H1 (cell line): ENCODE results near the gene SNX19. TPM values are rescaled to one million over a fixed set of nuclear protein-coding genes. Genes with fewer than 3 reads are reported as not detected.

Experiments used
- CTCF ChIA-PET: fragments of 300-600 bp; sonication (Branson Sonifier 250); formaldehyde crosslinking; loops from one replicate; lab custom pipeline; 2021; ENCODE audit not compliant: partially characterized antibody; lab: Charles Lee
- POLR2A ChIA-PET: fragments of 300-600 bp; sonication (Branson Sonifier 250); formaldehyde crosslinking; loops from one replicate; lab custom pipeline; 2021; ENCODE audit warnings: inconsistent platforms; ENCODE audit not compliant: partially characterized antibody; lab: Charles Lee
- DNase-seq, 2 experiments: peaks; one replicate each; pipeline versions ENCODE4 v3.0.0 to v3.0.0-alpha.2; 2010 to 2022; ENCODE audit warnings: low spot score in 2 of 2, low read depth in 1 of 2, mixed read lengths in 1 of 2
- FAIRE-seq: peaks from 2 replicates; lab custom pipeline; 2011; peaks lifted over from hg19 to GRCh38; lab: Jason Lieb, UNC
- H2AFZ ChIP-seq: 2 replicates; pipeline ENCODE4 v1.8.1; 2012; ENCODE audit warnings: low read length, inconsistent platforms
- H2AK5ac ChIP-seq: 2 replicates; pipeline ENCODE4 v1.6.1; 2013; ENCODE audit warnings: low read depth, low read length
- H2BK120ac ChIP-seq: replicated peaks from 2 replicates; pipeline ENCODE3; 2013; ENCODE audit warnings: low read depth, low read length, inconsistent platforms
- H2BK12ac ChIP-seq: 2 replicates; pipeline ENCODE4 v1.6.1; 2013; ENCODE audit warnings: low read depth, low read length
- H2BK15ac ChIP-seq: 2 replicates; pipeline ENCODE4 v1.6.1; 2013; ENCODE audit warnings: low read length
- H2BK20ac ChIP-seq: 2 replicates; pipeline ENCODE4 v1.6.1; 2013; ENCODE audit warnings: low read length
- H2BK5ac ChIP-seq: 2 replicates; pipeline ENCODE4 v1.6.1; 2013; ENCODE audit warnings: low read depth, low read length
- H3K14ac ChIP-seq: 2 replicates; pipeline ENCODE4 v1.6.1; 2013; ENCODE audit warnings: inconsistent platforms; ENCODE audit not compliant: insufficient read length
- H3K18ac ChIP-seq: 2 replicates; pipeline ENCODE4 v1.6.1; 2013; ENCODE audit warnings: low read length; ENCODE audit errors: extremely low read depth
- H3K23ac ChIP-seq: 2 replicates; pipeline ENCODE4 v1.6.1; 2013; ENCODE audit warnings: inconsistent platforms; ENCODE audit not compliant: insufficient read length
- H3K23me2 ChIP-seq: 2 replicates; pipeline ENCODE4 v1.6.1; 2013; ENCODE audit warnings: low read depth, low read length
- H3K27ac ChIP-seq: 2 replicates; pipeline ENCODE4 v1.6.1; 2011; ENCODE audit warnings: low read depth, low read length, inconsistent platforms
- H3K27me3 ChIP-seq, 4 experiments: replicated peaks in 1 of 4; 1 replicate in 1 of 4; 2 replicates in 3 of 4; pipeline versions ENCODE4 v1.6.1 to v1.8.1; 2011 to 2013; ENCODE audit warnings: low read length in 3 of 4, mild to moderate bottlenecking in 3 of 4, inconsistent platforms in 2 of 4, mixed read lengths in 2 of 4, moderate library complexity in 1 of 4; ENCODE audit not compliant: control insufficient read depth in 3 of 4, insufficient read depth in 3 of 4; ENCODE audit errors: extremely low read depth in 1 of 4
- H3K36me3 ChIP-seq, 4 experiments: 2 replicates each; pipeline versions ENCODE4 v1.6.1 to v1.8.1; 2011 to 2013; ENCODE audit warnings: mild to moderate bottlenecking in 4 of 4, low read length in 3 of 4, moderate library complexity in 2 of 4, control low read depth in 1 of 4, inconsistent platforms in 1 of 4; ENCODE audit not compliant: insufficient read depth in 4 of 4, control insufficient read depth in 2 of 4
- H3K4ac ChIP-seq: replicated peaks from 2 replicates; pipeline ENCODE3; 2013; ENCODE audit warnings: low read length, low read depth, mixed read lengths, inconsistent platforms; ENCODE audit not compliant: insufficient read length
- H3K4me1 ChIP-seq, 4 experiments: replicated peaks in 1 of 4; 1 replicate in 1 of 4; 2 replicates in 3 of 4; pipeline versions ENCODE4 v1.6.1 to v1.8.1; 2011 to 2013; ENCODE audit warnings: low read length in 3 of 4, inconsistent platforms in 2 of 4, mixed read lengths in 1 of 4; ENCODE audit not compliant: insufficient read depth in 4 of 4, control insufficient read depth in 3 of 4
- H3K4me2 ChIP-seq, 2 experiments: 2 replicates each; pipeline versions ENCODE4 v1.6.1 to v1.8.1; 2011 to 2013; ENCODE audit warnings: low read depth in 2 of 2, low read length in 2 of 2, control low read depth in 1 of 2, inconsistent platforms in 1 of 2, mild to moderate bottlenecking in 1 of 2; ENCODE audit not compliant: insufficient read depth in 1 of 2
- H3K4me3 ChIP-seq, 4 experiments: fragments of 200-600, 300-600 bp in 1 of 4; sonication (generic), shearing (Covaris generic), sonication (Bioruptor Twin) in 1 of 4; 2 replicates each; pipeline versions ENCODE4 v1.5.1 to v1.8.1; 2011 to 2016; ENCODE audit warnings: low read length in 4 of 4, low read depth in 3 of 4, control low read depth in 2 of 4, inconsistent platforms in 2 of 4, mild to moderate bottlenecking in 2 of 4, mixed read lengths in 1 of 4, moderate library complexity in 1 of 4; ENCODE audit not compliant: insufficient read depth in 2 of 4; ENCODE audit errors: extremely low read depth in 1 of 4
- H3K56ac ChIP-seq: replicated peaks from 2 replicates; pipeline ENCODE3; 2013; ENCODE audit warnings: low read depth, mild to moderate bottlenecking, mixed read lengths, low read length, inconsistent platforms; ENCODE audit not compliant: insufficient read length
- H3K79me1 ChIP-seq: 2 replicates; pipeline ENCODE4 v1.6.1; 2013; ENCODE audit warnings: low read depth, low read length, control low read depth
- H3K79me2 ChIP-seq, 2 experiments: 2 replicates each; pipeline versions ENCODE4 v1.6.1 to v1.8.1; 2012 to 2013; ENCODE audit warnings: low read length in 2 of 2, mild to moderate bottlenecking in 2 of 2, inconsistent platforms in 1 of 2; ENCODE audit not compliant: insufficient read depth in 2 of 2, control insufficient read depth in 1 of 2
- H3K9ac ChIP-seq, 4 experiments: replicated peaks in 1 of 4; 1 replicate in 1 of 4; 2 replicates in 3 of 4; pipeline versions ENCODE4 v1.6.1 to v1.8.1; 2011 to 2013; ENCODE audit warnings: low read depth in 3 of 4, low read length in 3 of 4, control low read depth in 2 of 4, mild to moderate bottlenecking in 2 of 4, moderate library complexity in 2 of 4, inconsistent platforms in 1 of 4; ENCODE audit errors: extremely low read depth in 1 of 4
- H3K9me3 ChIP-seq, 2 experiments: 2 replicates each; pipeline versions ENCODE4 v1.6.1 to v1.8.1; 2012 to 2013; ENCODE audit warnings: mild to moderate bottlenecking in 2 of 2, moderate library complexity in 2 of 2, control low read depth in 1 of 2, inconsistent platforms in 1 of 2, low read depth in 1 of 2, low read length in 1 of 2, mixed read lengths in 1 of 2; ENCODE audit not compliant: insufficient read depth in 2 of 2
- H4K20me1 ChIP-seq, 2 experiments: replicated peaks in 1 of 2; 2 replicates each; pipeline versions ENCODE3 to v1.8.1; 2011 to 2013; ENCODE audit warnings: inconsistent platforms in 2 of 2, low read length in 2 of 2, mild to moderate bottlenecking in 1 of 2; ENCODE audit not compliant: insufficient read depth in 2 of 2, control insufficient read depth in 1 of 2
- H4K5ac ChIP-seq: 2 replicates; pipeline ENCODE4 v1.6.1; 2013; ENCODE audit warnings: low read length, low read depth, mixed read lengths, inconsistent platforms; ENCODE audit not compliant: insufficient read length
- H4K8ac ChIP-seq: 2 replicates; pipeline ENCODE4 v1.8.0; 2013; ENCODE audit warnings: mild to moderate bottlenecking, moderate library complexity, low read length, inconsistent platforms; ENCODE audit not compliant: insufficient read depth; ENCODE audit errors: extremely low read depth
- H4K91ac ChIP-seq: replicated peaks from 2 replicates; pipeline ENCODE3; 2013; ENCODE audit warnings: low read length, mixed read lengths, inconsistent platforms; ENCODE audit not compliant: insufficient read length
- BACH1 ChIP-seq: IDR thresholded peaks from 2 replicates; pipeline ENCODE4 v1.6.1; 2012; ENCODE audit warnings: low read length, improper control_type of control experiment
- BRCA1 ChIP-seq: IDR thresholded peaks from 2 replicates; pipeline ENCODE4 v1.6.1; 2012; ENCODE audit warnings: low read depth, low read length, improper control_type of control experiment
- CHD1 ChIP-seq: IDR thresholded peaks from 2 replicates; pipeline ENCODE4 v1.6.1; 2012; ENCODE audit warnings: low read depth, low read length, improper control_type of control experiment
- GABPA ChIP-seq: IDR thresholded peaks from 2 replicates; pipeline ENCODE4 v1.6.1; 2011; ENCODE audit warnings: mild to moderate bottlenecking, low read length, moderate library complexity, borderline replicate concordance; ENCODE audit not compliant: insufficient read depth
- GTF2F1 ChIP-seq: IDR thresholded peaks from 2 replicates; pipeline ENCODE4 v1.6.1; 2012; ENCODE audit warnings: low read depth, low read length, improper control_type of control experiment, borderline replicate concordance
- KDM1A ChIP-seq: fragments of 200-600, 300-600 bp; sonication (generic); IDR thresholded peaks from 2 replicates; pipeline ENCODE4 v1.7.1; 2016; ENCODE audit warnings: mild to moderate bottlenecking, low read length, borderline replicate concordance
- KDM4A ChIP-seq: IDR thresholded peaks from one replicate; pipeline ENCODE4 v1.7.1; 2012; ENCODE audit warnings: low read depth, mild to moderate bottlenecking, moderate library complexity, low read length, inconsistent platforms; ENCODE audit not compliant: severe bottlenecking
- MAFK ChIP-seq: IDR thresholded peaks from 2 replicates; pipeline ENCODE4 v1.6.1; 2012; ENCODE audit warnings: low read depth, mild to moderate bottlenecking, improper control_type of control experiment, low read length
- RXRA ChIP-seq: IDR thresholded peaks from 2 replicates; pipeline ENCODE4 v1.6.1; 2011; ENCODE audit warnings: low read depth, mild to moderate bottlenecking, low read length, moderate library complexity; ENCODE audit not compliant: insufficient read depth
- SAP30 ChIP-seq: fragments of 300-600 bp; sonication (generic); IDR thresholded peaks from 2 replicates; pipeline ENCODE4 v1.7.1; 2012; ENCODE audit warnings: low read length, moderate library complexity, mild to moderate bottlenecking, inconsistent platforms; ENCODE audit not compliant: insufficient read depth, insufficient replicate concordance
- SP2 ChIP-seq: IDR thresholded peaks from 2 replicates; pipeline ENCODE4 v1.6.1; 2012; ENCODE audit warnings: mild to moderate bottlenecking, low read length, inconsistent platforms
- TBP ChIP-seq: IDR thresholded peaks from 2 replicates; pipeline ENCODE4 v1.6.1; 2011; ENCODE audit warnings: low read depth, low read length, improper control_type of control experiment
- WGBS, 2 experiments: shearing (Covaris generic) in 1 of 2; methylation state at CpG; one replicate each; pipeline versions ENCODE4 v1.1.6 to v1.1.7; 2013 to 2015; ENCODE audit warnings: low lambda C conversion rate in 2 of 2, mixed read lengths in 2 of 2, inconsistent platforms in 1 of 2, low coverage in 1 of 2, missing lambda C conversion rate in 1 of 2; ENCODE audit not compliant: insufficient replicate concordance in 2 of 2, insufficient coverage in 1 of 2, insufficient read length in 1 of 2; ENCODE audit errors: extremely low coverage in 1 of 2, missing lambda C conversion rate in 1 of 2; 5-methylcytosine and 5-hydroxymethylcytosine counted together
- polyA plus RNA-seq, 7 experiments: library from polyadenylated mRNA; depleted of rRNA in 3 of 7; stranded (reverse) in 5 of 7; unstranded in 2 of 7; fragments of >200 nt in 5 of 7; fragments of 200-250 nt in 2 of 7; gene quantifications; 1 replicate in 5 of 7; 2 replicates in 1 of 7; 4 replicates in 1 of 7; pipeline versions ENCODE4 v1.2.1 to v1.2.3, GENCODE V29; 2011 to 2013; ENCODE audit warnings: missing spikeins in 2 of 7, mixed read lengths in 2 of 7
- total RNA-seq: library from RNA; stranded (reverse); fragmentation: NEBNext Ultra II Directional; extraction: Animal tissue kit (Norgen Biotek cat#: 25700); gene quantifications from 2 replicates; pipeline ENCODE4 v1.2.1, GENCODE V29; 2021
- TF ChIP-seq, protein P1 (sequence below): IDR thresholded peaks from 2 replicates; pipeline ENCODE4 v1.6.1; 2012; ENCODE audit warnings: low read length, inconsistent platforms

SNX19 gene
- total and polyA plus RNA-seq, 2 of the 8 experiments (the other 6 are each of a cell fraction or from before 2014, with no cell fraction given) = 15.0 to 25.2 TPM

DNA sequence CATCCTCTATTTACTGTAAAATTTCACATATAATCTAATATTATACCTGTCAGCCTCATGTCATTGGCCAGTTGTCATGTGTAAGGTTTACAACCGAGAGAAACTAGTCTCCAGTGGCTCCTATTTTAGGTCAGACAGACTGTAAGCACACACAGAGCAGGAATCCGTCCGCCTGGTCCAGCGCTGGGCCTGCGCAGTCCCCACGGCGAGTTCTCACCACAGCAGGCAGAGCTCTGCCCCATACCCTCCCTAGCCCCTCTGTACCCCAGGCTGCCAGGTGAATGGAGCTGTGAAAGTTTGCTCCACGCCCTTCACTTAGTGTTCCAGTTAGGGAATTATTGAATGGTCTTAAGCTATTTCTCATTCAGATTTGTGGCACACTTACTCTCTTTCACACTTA, 63.7 kb downstream of the SNX19 start:
- no peaks in the 10 kb centered on the region; the same call in 1 of the 2 replicates for H3K79me1 ChIP-seq
- no peaks in the 10 kb centered on the region for H3K36me3 ChIP-seq
- H3K27me3 ChIP-seq = peaks cover 0 to 1% (median 0%) of the 10 kb centered on the region in 4 experiments; a peak in 2 of 7 replicates
- H2AK5ac ChIP-seq = no peak overlapping the region
- H3K9ac ChIP-seq = no peak overlapping the region
- no peak overlapping the region for H4K8ac ChIP-seq
- no peak overlapping the region for H3K23ac ChIP-seq
- H4K5ac ChIP-seq = no peak overlapping the region
- no peak overlapping the region for H3K14ac ChIP-seq
- H4K20me1 ChIP-seq = no peaks in the 10 kb centered on the region
- H3K4ac ChIP-seq = no peak overlapping the region
- no peak overlapping the region for H2BK20ac ChIP-seq
- no peak overlapping the region for H2BK15ac ChIP-seq
- H3K23me2 ChIP-seq = no peaks in the 10 kb centered on the region
- H2BK5ac ChIP-seq = no peak overlapping the region
- no peaks in the 10 kb centered on the region for H3K4me1 ChIP-seq
- no peak overlapping the region for H3K27ac ChIP-seq
- H2AFZ ChIP-seq = no peak overlapping the region
- H3K4me2 ChIP-seq = no peak overlapping the region
- no peak overlapping the region for H2BK120ac ChIP-seq
- no peaks in the 10 kb centered on the region for H3K79me2 ChIP-seq
- DNase-seq (no peak), FAIRE-seq (no peak)
- H3K56ac ChIP-seq = no peak overlapping the region
- WGBS, 2 experiments = 75% methylated on average over 8 of the region's 8 CpGs; no CpG with 5 or more reads in 1 of the 2 experiments
- H3K9me3 ChIP-seq = no peaks in the 10 kb centered on the region
- ChIA-PET POLR2A (no interaction called here), CTCF (interaction anchor here (0.9 to 3.2 kb wide), 9 partner anchors 8 to 417 kb away, joined by 3 to 34 read pairs (median 4); partner anchors contain the start of gene ADAMTS15)
- no peak overlapping the region for H2BK12ac ChIP-seq
- H4K91ac ChIP-seq = no peak overlapping the region
- no peak overlapping the region for H3K4me3 ChIP-seq
- no peak overlapping the region for H3K18ac ChIP-seq
- TF ChIP-seq GABPA (no peak), TBP (no peak), GTF2F1 (no peak), KDM4A (no peak), BACH1 (no peak), CHD1 (no peak), MAFK (no peak), BRCA1 (no peak), RXRA (no peak), KDM1A (no peak), SP2 (no peak), SAP30 (no peak)
- TF ChIP-seq, protein P1, sequence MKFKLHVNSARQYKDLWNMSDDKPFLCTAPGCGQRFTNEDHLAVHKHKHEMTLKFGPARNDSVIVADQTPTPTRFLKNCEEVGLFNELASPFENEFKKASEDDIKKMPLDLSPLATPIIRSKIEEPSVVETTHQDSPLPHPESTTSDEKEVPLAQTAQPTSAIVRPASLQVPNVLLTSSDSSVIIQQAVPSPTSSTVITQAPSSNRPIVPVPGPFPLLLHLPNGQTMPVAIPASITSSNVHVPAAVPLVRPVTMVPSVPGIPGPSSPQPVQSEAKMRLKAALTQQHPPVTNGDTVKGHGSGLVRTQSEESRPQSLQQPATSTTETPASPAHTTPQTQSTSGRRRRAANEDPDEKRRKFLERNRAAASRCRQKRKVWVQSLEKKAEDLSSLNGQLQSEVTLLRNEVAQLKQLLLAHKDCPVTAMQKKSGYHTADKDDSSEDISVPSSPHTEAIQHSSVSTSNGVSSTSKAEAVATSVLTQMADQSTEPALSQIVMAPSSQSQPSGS = no peak
